ENCODE results near the gene IPP. TPM values are rescaled to one million over a fixed set of nuclear protein-coding genes. Genes with fewer than 3 reads are reported as not detected.

Gene IPP
- polyA plus RNA-seq, 1 experiment = 4.4 TPM

- TF ChIP-seq, protein P1, sequence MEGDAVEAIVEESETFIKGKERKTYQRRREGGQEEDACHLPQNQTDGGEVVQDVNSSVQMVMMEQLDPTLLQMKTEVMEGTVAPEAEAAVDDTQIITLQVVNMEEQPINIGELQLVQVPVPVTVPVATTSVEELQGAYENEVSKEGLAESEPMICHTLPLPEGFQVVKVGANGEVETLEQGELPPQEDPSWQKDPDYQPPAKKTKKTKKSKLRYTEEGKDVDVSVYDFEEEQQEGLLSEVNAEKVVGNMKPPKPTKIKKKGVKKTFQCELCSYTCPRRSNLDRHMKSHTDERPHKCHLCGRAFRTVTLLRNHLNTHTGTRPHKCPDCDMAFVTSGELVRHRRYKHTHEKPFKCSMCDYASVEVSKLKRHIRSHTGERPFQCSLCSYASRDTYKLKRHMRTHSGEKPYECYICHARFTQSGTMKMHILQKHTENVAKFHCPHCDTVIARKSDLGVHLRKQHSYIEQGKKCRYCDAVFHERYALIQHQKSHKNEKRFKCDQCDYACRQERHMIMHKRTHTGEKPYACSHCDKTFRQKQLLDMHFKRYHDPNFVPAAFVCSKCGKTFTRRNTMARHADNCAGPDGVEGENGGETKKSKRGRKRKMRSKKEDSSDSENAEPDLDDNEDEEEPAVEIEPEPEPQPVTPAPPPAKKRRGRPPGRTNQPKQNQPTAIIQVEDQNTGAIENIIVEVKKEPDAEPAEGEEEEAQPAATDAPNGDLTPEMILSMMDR (IDR thresholded peaks at IDR 0.05; ENCODE audit: insufficient read depth, low read depth, low read length) = no peak
- no peak overlapping the region for H3K4me3 ChIP-seq (ENCODE audit: low read depth, low read length)
- no peaks in the 10 kb centered on the region for H3K27me3 ChIP-seq (ENCODE audit: control insufficient read depth, insufficient read depth, low read length)
- POLR2A ChIA-PET = no interaction called here
- no peak for DNase-seq (ENCODE audit: low read depth)
- CTCF ChIA-PET = no interaction called here
- H3K36me3 ChIP-seq (ENCODE audit: control insufficient read depth, insufficient read depth, low read length) = peaks cover 10% of the 10 kb centered on the region
Measured at GRCh38 chr1:45660336-45660735, 90.1 kb downstream of the IPP start.

DNA sequence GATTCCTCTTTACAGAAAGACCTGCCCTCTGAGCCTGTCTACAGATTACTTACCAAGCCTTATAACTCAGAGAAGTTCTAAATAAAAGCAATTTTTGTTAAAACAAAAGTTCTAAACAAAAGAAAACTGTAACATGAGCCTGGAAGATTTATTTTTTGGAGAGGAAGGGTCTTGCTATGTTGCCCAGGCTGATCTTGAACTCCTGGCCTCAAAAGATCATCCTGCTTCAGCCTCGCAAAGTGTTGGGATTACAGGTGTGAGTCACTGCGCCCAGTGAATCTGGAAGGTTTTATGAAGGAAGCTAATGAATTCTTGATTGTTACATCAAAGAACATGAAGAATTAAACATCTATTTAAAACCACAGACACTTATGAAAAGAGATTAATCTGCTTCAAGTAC, 91.2 kb downstream of the IPP start:
- CTCF ChIA-PET = no interaction called here
- peaks cover 11% of the 10 kb centered on the region for H3K36me3 ChIP-seq (ENCODE audit: control insufficient read depth, insufficient read depth, low read length)

DNA sequence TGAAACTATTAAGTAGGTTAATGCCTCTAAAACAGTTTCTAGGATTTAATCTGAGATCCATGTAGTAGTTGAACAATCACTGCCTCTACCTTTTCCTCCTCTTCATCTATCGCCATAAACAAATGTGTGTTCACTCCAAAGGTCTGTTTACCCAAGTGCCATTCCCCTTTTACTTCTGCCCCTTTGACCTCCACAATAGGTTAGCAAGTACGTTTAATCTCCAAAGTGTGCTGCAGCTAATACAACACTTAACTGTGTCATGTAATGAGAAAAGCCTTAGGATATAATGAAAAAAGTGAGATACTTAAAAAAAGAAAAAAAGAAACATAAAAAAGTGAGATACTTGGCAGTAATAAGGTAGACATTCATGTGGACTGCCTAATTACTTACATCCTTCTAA, 92.3 kb downstream of the IPP start:
- no peak for DNase-seq (ENCODE audit: low read depth)
- ChIA-PET POLR2A (no interaction called here), CTCF (no interaction called here)
- TF ChIP-seq, protein P1 (IDR thresholded peaks at IDR 0.05; ENCODE audit: insufficient read depth, low read depth, low read length) = no peak
- Histone ChIP-seq H3K36me3 (ENCODE audit: control insufficient read depth, insufficient read depth, low read length) (peaks cover 13% of the 10 kb centered on the region), H3K4me3 (ENCODE audit: low read depth, low read length) (no peak overlapping the region), H3K27me3 (ENCODE audit: control insufficient read depth, insufficient read depth, low read length) (no peaks in the 10 kb centered on the region)

More for the DNA sequence above, 91.2 kb downstream of the IPP start:
- POLR2A ChIA-PET = no interaction called here
- no peaks in the 10 kb centered on the region for H3K27me3 ChIP-seq (ENCODE audit: control insufficient read depth, insufficient read depth, low read length)
- TF ChIP-seq, protein P1 (IDR thresholded peaks at IDR 0.05; ENCODE audit: insufficient read depth, low read depth, low read length) = no peak
- no peak overlapping the region for H3K4me3 ChIP-seq (ENCODE audit: low read depth, low read length)
- no peak for DNase-seq (ENCODE audit: low read depth)

DNA sequence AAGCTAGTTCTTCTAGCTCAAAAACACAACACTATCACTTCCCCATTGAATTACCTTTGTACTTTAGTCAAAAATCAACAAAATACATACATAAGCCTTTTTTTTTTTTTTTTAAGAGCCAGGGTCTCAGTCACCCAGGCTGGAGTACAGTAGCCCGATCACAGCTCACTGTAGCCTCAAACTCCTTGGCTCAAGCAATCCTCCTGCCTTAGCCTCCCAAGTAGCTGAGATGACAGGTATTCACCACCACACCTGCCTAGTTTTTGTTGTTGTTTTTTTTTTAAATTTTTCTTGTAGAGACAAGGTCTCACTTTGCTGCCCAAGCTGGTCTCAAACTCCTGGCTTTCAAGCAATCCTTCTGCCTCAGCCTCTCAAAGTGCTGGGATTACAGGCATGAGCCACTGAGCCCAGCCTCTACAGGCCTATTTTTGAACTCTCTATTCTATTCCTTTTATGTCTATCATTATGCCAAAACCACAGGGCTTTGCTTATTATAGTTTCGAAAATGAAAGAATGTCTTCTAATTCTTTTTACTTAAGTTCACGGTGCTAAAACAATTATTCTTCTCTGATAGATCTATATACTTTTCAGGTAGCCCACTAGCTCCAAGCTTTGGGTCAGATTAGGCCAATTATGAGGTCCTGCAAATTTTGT, 93.8 kb downstream of the IPP start:
- Histone ChIP-seq H3K27me3 (ENCODE audit: control insufficient read depth, insufficient read depth, low read length) (no peaks in the 10 kb centered on the region), H3K36me3 (ENCODE audit: control insufficient read depth, insufficient read depth, low read length) (peaks cover 13% of the 10 kb centered on the region), H3K4me3 (ENCODE audit: low read depth, low read length) (no peak overlapping the region)
- no peak for DNase-seq (ENCODE audit: low read depth)
- TF ChIP-seq, protein P1 (IDR thresholded peaks at IDR 0.05; ENCODE audit: insufficient read depth, low read depth, low read length) = no peak
- CTCF ChIA-PET = no interaction called here
- POLR2A ChIA-PET = no interaction called here

DNA sequence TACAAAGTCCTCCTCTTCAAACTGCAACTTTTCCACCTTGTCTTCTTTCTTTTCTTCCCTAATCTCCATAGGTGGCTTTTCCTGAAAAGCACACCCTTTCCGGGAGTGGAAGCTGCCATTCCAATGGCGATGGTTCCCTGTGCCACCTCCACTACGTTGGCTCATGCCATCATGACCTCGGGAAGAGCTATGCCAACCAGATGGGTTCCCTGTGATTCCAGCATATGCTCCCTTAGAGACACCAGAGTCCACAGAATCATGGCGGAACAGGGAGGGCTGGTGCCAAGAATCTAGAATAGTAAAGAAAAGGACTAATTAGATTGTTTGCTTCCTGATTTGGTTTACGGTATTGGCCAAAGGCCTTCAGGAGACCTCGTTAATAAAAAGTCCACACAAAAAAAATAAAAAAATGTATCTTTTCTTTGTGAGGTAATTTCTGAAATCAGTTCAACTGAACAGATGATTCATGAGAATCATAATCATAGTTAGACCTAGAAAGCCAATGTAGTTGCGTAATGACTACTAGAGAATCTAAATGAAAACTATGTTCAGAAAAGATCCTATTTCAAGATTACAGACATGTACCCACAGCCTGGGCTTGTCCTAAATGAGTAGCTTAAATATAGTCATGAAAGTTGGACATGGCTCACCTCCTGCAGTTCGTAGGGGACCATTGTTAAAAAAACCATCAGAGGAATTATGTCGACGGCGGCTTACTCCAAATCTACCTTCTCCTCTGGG, 95.7 kb downstream of the IPP start:
- no peak for DNase-seq (ENCODE audit: low read depth)
- H3K4me3 ChIP-seq (ENCODE audit: low read depth, low read length) = no peak overlapping the region
- POLR2A ChIA-PET = no interaction called here
- H3K36me3 ChIP-seq (ENCODE audit: control insufficient read depth, insufficient read depth, low read length) = peaks cover 21% of the 10 kb centered on the region
- no peaks in the 10 kb centered on the region for H3K27me3 ChIP-seq (ENCODE audit: control insufficient read depth, insufficient read depth, low read length)
- CTCF ChIA-PET = interaction anchor here (0.9 kb wide), 1 partner anchor 16 kb away, joined by 4 read pairs; no protein-coding TSS in a partner anchor
- TF ChIP-seq, protein P1 (IDR thresholded peaks at IDR 0.05; ENCODE audit: insufficient read depth, low read depth, low read length) = no peak

Other genes with a start within 250 kb of the IPP start
- gene PRDX1, start 228.8 kb downstream of the IPP start, polyA plus RNA-seq (2011; rRNA removed) = 414 and 752 TPM in 2 replicates
- 161 and 188 TPM in 2 replicates for gene AKR1A1, start 199.8 kb downstream of the IPP start, polyA plus RNA-seq (2011; rRNA removed)
- 42.0 and 43.9 TPM in 2 replicates for gene NASP, start 166.6 kb downstream of the IPP start, polyA plus RNA-seq (2011; rRNA removed)
- gene CCDC17, start 126.6 kb downstream of the IPP start, polyA plus RNA-seq (2011; rRNA removed) = 0.10 and 0.29 TPM in 2 replicates
- 42.8 and 62.1 TPM in 2 replicates for gene GPBP1L1, start 64.1 kb downstream of the IPP start, polyA plus RNA-seq (2011; rRNA removed)
- gene TMEM69, start 62.5 kb downstream of the IPP start, polyA plus RNA-seq (2011; rRNA removed) = 37.9 and 62.6 TPM in 2 replicates
- 31.0 and 47.2 TPM in 2 replicates for gene MAST2, start 53.0 kb upstream of the IPP start, polyA plus RNA-seq (2011; rRNA removed)